K562 (cell line): ENCODE data around the gene MUC5B. TPM values are rescaled to one million over a fixed set of nuclear protein-coding genes. Genes with fewer than 3 reads are reported as not detected.

Experiments
- BMI1 ChIP-seq: fragments of 150-350 bp; IDR thresholded peaks from 2 replicates; pipeline ENCODE4 v1.6.1; 2014; ENCODE audit warnings: low read length
- CBX8 ChIP-seq: fragments of 200-600 bp; sonication (generic); IDR thresholded peaks from 2 replicates; pipeline ENCODE4 v1.6.1; 2012; ENCODE audit warnings: borderline replicate concordance, mixed run types, low read depth, mild to moderate bottlenecking, moderate library complexity, mixed read lengths, low read length, control low read depth, inconsistent platforms; ENCODE audit not compliant: poor library complexity, severe bottlenecking; ENCODE audit errors: extremely low read depth
- DIDO1 ChIP-seq: fragments of 450-650 bp; IDR thresholded peaks from 2 replicates; pipeline ENCODE4 v1.6.1; 2016; ENCODE audit warnings: low read depth, missing biosample characterization, missing genetic modification characterization
- HDAC3 ChIP-seq: fragments of 450-650 bp; IDR thresholded peaks from 2 replicates; pipeline ENCODE4 v1.6.1; 2018; ENCODE audit warnings: borderline replicate concordance, mild to moderate bottlenecking, moderate library complexity; ENCODE audit not compliant: partially characterized antibody
- HEY1 ChIP-seq: fragments of 250-450 bp; sonication (Bioruptor Pico); IDR thresholded peaks from 2 replicates; pipeline ENCODE4 v1.5.0; 2020; ENCODE audit warnings: mild to moderate bottlenecking, moderate library complexity, borderline replicate concordance
- KDM5B ChIP-seq: fragments of 200-600 bp; sonication (generic); IDR thresholded peaks from 2 replicates; pipeline ENCODE4 v1.6.1; 2012; ENCODE audit warnings: low read depth, mild to moderate bottlenecking, moderate library complexity, low read length, control low read depth, inconsistent platforms; ENCODE audit not compliant: insufficient replicate concordance
- NR2C1 ChIP-seq, 2 experiments: fragments of 450-650 bp; IDR thresholded peaks; 2 replicates each; pipeline ENCODE4 v1.6.1; 2017; ENCODE audit warnings: mild to moderate bottlenecking in 2 of 2, antibody characterized with exemption in 1 of 2, inconsistent platforms in 1 of 2, missing compliant biosample characterization in 1 of 2, missing genetic modification characterization in 1 of 2
- SNIP1 ChIP-seq: fragments of 450-650 bp; IDR thresholded peaks from 2 replicates; pipeline ENCODE4 v1.7.1; 2017; ENCODE audit warnings: low read depth, mild to moderate bottlenecking
- TAF7 ChIP-seq: fragments of 450-650 bp; IDR thresholded peaks from 2 replicates; pipeline ENCODE4 v1.6.1; 2016; ENCODE audit warnings: missing genetic modification characterization, missing compliant biosample characterization
- TOE1 ChIP-seq, 2 experiments: fragments of 450-650 bp in 1 of 2; sonication (generic) in 1 of 2; formaldehyde crosslinking in 1 of 2; IDR thresholded peaks; 2 replicates each; pipeline versions ENCODE4 v1.7.1 to v1.8.0; 2016 to 2022; ENCODE audit warnings: borderline replicate concordance in 2 of 2, mild to moderate bottlenecking in 2 of 2, antibody characterized with exemption in 1 of 2, inconsistent platforms in 1 of 2, low read depth in 1 of 2, missing genetic modification reagents in 1 of 2, moderate library complexity in 1 of 2
- ZNF445 ChIP-seq: fragments of 250-450 bp; sonication (Bioruptor Pico); IDR thresholded peaks from 2 replicates; pipeline ENCODE4 v1.4.0; 2020; ENCODE audit warnings: low read depth, mild to moderate bottlenecking, moderate library complexity
- polyA plus RNA-seq, 8 experiments: library from polyadenylated mRNA; depleted of rRNA in 4 of 8; stranded (reverse) in 5 of 8; unstranded in 3 of 8; fragments of >200 nt; fragmentation: Nextera tagmentation in 2 of 8; fragmentation: Illumina TruSeq in 1 of 8; extraction: Ambion mirVana in 2 of 8; extraction: Trizol in 1 of 8; gene quantifications; 2 replicates each; pipeline versions ENCODE4 v1.2.1 to v1.2.3, GENCODE V29; 2011 to 2014; ENCODE audit warnings: inconsistent platforms in 1 of 8, missing spikeins in 1 of 8
- total RNA-seq, 7 experiments: library from RNA; depleted of rRNA in 6 of 7; stranded (reverse); fragments of >200 nt in 6 of 7; fragmentation: Illumina TruSeq in 2 of 7; extraction: Trizol in 2 of 7; gene quantifications; 2 replicates each; pipeline versions ENCODE4 v1.2.1 to v1.2.3, GENCODE V29; 2011 to 2021; ENCODE audit warnings: low replicate concordance in 1 of 7
- TF ChIP-seq, protein P1 (sequence below): sonication (generic); formaldehyde crosslinking; IDR thresholded peaks from 2 replicates; pipeline ENCODE4 v1.9.0; 2022; ENCODE audit warnings: mild to moderate bottlenecking, missing genetic modification reagents
- TF ChIP-seq, protein P2 (sequence below): fragments of 250-450 bp; sonication (Bioruptor Pico); IDR thresholded peaks from 2 replicates; pipeline ENCODE4 v1.4.0; 2020; ENCODE audit warnings: mild to moderate bottlenecking
- TF ChIP-seq, protein P3 (sequence below): sonication (generic); formaldehyde crosslinking; IDR thresholded peaks from 2 replicates; pipeline ENCODE4 v1.8.0; 2023; ENCODE audit warnings: mild to moderate bottlenecking, missing genetic modification reagents
- TF ChIP-seq, protein P4 (sequence below): sonication (generic); formaldehyde crosslinking; IDR thresholded peaks from 2 replicates; pipeline ENCODE4 v1.8.0; 2022; ENCODE audit warnings: missing genetic modification reagents, mild to moderate bottlenecking, moderate library complexity, borderline replicate concordance
- TF ChIP-seq, protein P5 (sequence below): sonication (generic); formaldehyde crosslinking; IDR thresholded peaks from 2 replicates; pipeline ENCODE4 v1.8.0; 2022; ENCODE audit warnings: mild to moderate bottlenecking, missing genetic modification reagents

MUC5B gene
- total and polyA plus RNA-seq, 9 of the 15 experiments (the other 6 are each of a cell fraction or from before 2014, with no cell fraction given): 0.04 to 0.95 TPM; not detected in 7

DNA sequence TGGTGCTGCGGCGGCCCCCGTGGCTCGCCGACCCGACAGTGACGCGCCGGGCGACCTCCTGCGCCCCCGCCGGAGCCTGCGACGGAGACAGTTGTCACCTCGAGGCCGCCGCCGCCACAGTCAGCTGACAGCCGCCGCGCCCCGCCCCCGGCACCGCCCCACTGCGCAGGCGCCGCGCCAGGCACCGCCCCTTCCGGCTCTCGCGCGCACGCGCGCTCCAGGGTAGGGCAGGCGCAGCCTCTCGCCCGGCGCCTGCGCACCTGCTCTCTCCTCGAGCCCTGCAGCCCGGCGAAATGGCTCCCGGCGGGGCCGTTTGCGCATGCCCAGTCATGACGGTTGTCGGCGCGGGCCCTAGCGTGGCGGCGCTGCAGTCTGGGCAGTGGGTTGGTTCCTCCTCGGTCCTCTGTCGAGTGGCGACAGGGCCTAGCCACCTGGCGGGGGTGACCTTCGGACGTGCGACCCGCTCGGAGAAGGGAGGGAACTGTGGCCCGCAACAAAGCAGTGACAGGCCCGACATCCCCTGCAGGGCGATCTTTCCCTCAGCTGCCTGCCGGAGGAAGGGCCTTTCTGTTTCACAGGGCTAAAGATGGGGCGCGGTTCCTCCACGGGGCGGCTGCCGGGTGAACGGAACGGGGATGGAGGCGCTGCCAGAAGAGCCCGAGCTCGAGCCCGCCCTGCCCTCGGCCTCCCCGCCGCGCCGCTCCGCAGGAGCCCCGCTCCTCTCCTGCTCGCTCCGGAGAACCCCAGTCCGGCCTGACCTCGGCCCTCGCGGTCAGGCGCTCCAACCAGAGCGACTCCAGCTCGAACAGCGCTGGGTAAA lies 86.8 kb downstream of the MUC5B start, which contains the start of gene TOLLIP (continued):
- TF ChIP-seq, protein P1, sequence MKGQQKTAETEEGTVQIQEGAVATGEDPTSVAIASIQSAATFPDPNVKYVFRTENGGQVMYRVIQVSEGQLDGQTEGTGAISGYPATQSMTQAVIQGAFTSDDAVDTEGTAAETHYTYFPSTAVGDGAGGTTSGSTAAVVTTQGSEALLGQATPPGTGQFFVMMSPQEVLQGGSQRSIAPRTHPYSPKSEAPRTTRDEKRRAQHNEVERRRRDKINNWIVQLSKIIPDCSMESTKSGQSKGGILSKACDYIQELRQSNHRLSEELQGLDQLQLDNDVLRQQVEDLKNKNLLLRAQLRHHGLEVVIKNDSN (CRISPR knock-in tag): peak; percentile 58
- TF ChIP-seq, protein P2, sequence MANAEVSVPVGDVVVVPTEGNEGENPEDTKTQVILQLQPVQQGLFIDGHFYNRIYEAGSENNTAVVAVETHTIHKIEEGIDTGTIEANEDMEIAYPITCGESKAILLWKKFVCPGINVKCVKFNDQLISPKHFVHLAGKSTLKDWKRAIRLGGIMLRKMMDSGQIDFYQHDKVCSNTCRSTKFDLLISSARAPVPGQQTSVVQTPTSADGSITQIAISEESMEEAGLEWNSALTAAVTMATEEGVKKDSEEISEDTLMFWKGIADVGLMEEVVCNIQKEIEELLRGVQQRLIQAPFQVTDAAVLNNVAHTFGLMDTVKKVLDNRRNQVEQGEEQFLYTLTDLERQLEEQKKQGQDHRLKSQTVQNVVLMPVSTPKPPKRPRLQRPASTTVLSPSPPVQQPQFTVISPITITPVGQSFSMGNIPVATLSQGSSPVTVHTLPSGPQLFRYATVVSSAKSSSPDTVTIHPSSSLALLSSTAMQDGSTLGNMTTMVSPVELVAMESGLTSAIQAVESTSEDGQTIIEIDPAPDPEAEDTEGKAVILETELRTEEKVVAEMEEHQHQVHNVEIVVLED (CRISPR knock-in tag): peak; percentile 38
- TF ChIP-seq, protein P3, sequence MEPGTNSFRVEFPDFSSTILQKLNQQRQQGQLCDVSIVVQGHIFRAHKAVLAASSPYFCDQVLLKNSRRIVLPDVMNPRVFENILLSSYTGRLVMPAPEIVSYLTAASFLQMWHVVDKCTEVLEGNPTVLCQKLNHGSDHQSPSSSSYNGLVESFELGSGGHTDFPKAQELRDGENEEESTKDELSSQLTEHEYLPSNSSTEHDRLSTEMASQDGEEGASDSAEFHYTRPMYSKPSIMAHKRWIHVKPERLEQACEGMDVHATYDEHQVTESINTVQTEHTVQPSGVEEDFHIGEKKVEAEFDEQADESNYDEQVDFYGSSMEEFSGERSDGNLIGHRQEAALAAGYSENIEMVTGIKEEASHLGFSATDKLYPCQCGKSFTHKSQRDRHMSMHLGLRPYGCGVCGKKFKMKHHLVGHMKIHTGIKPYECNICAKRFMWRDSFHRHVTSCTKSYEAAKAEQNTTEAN (CRISPR knock-in tag): no peak
- no peak for TF ChIP-seq BMI1
- TF ChIP-seq SNIP1: no peak
- TF ChIP-seq, protein P4, sequence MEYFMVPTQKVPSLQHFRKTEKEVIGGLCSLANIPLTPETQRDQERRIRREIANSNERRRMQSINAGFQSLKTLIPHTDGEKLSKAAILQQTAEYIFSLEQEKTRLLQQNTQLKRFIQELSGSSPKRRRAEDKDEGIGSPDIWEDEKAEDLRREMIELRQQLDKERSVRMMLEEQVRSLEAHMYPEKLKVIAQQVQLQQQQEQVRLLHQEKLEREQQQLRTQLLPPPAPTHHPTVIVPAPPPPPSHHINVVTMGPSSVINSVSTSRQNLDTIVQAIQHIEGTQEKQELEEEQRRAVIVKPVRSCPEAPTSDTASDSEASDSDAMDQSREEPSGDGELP (CRISPR knock-in tag): peak; percentile 85
- TF ChIP-seq DIDO1 (tag): no peak
- TF ChIP-seq, protein P5, sequence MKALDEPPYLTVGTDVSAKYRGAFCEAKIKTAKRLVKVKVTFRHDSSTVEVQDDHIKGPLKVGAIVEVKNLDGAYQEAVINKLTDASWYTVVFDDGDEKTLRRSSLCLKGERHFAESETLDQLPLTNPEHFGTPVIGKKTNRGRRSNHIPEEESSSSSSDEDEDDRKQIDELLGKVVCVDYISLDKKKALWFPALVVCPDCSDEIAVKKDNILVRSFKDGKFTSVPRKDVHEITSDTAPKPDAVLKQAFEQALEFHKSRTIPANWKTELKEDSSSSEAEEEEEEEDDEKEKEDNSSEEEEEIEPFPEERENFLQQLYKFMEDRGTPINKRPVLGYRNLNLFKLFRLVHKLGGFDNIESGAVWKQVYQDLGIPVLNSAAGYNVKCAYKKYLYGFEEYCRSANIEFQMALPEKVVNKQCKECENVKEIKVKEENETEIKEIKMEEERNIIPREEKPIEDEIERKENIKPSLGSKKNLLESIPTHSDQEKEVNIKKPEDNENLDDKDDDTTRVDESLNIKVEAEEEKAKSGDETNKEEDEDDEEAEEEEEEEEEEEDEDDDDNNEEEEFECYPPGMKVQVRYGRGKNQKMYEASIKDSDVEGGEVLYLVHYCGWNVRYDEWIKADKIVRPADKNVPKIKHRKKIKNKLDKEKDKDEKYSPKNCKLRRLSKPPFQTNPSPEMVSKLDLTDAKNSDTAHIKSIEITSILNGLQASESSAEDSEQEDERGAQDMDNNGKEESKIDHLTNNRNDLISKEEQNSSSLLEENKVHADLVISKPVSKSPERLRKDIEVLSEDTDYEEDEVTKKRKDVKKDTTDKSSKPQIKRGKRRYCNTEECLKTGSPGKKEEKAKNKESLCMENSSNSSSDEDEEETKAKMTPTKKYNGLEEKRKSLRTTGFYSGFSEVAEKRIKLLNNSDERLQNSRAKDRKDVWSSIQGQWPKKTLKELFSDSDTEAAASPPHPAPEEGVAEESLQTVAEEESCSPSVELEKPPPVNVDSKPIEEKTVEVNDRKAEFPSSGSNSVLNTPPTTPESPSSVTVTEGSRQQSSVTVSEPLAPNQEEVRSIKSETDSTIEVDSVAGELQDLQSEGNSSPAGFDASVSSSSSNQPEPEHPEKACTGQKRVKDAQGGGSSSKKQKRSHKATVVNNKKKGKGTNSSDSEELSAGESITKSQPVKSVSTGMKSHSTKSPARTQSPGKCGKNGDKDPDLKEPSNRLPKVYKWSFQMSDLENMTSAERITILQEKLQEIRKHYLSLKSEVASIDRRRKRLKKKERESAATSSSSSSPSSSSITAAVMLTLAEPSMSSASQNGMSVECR (CRISPR knock-in tag): peak; percentile 90
- TF ChIP-seq KDM5B: peak; percentile 91
- TF ChIP-seq TAF7 (tag): no peak
- no peak for TF ChIP-seq ZNF445
- no peak for TF ChIP-seq CBX8
- TF ChIP-seq HDAC3: no peak
- TF ChIP-seq NR2C1 (IDR thresholded peaks at IDR 0.05): no peak
- TF ChIP-seq NR2C1 (tag; IDR thresholded peaks at IDR 0.05): no peak
- TF ChIP-seq HEY1 (CRISPR knock-in tag): no peak
- no peak for TF ChIP-seq TOE1 (IDR thresholded peaks at IDR 0.05; ENCODE audit: borderline replicate concordance)
- no peak for TF ChIP-seq TOE1 (CRISPR knock-in tag; IDR thresholded peaks at IDR 0.05; ENCODE audit: borderline replicate concordance, low read depth)
